HL-60/S4 treated with retinoic acid at 250 ng/mL for 4 days and 3 days (cell line): ENCODE results near the gene OTUD3.

Experiments
- in situ Hi-C: fragments of 300-500 bp; cut with MboI; formaldehyde crosslinking; loops from 2 replicates; pipeline ENCODE4 v1.7.0; 2022; ENCODE audit warnings: low sequenced_read_pairs

Gene OTUD3

GRCh38 chr1:19946331-19946751 is 64.1 kb downstream of the OTUD3 start:
- in situ Hi-C loops: no loop called here

GRCh38 chr1:19946971-19947370 is 64.8 kb downstream of the OTUD3 start:
- in situ Hi-C loops: no loop called here

- in situ Hi-C loops: no loop called here
Observed at GRCh38 chr1:19949016-19949415, 66.8 kb downstream of the OTUD3 start.

GRCh38 chr1:19954059-19954458 is 71.9 kb downstream of the OTUD3 start:
- in situ Hi-C loops: no loop called here

- in situ Hi-C loops: no loop called here
Observed at GRCh38 chr1:19955534-19956170, 73.5 kb downstream of the OTUD3 start.

GRCh38 chr1:19957779-19958178 is 75.6 kb downstream of the OTUD3 start:
- in situ Hi-C loops: no loop called here

GRCh38 chr1:19960591-19960990 is 78.4 kb downstream of the OTUD3 start:
- in situ Hi-C loops: no loop called here
